Measurements from ENCODE around the gene LINS1.

LINS1 gene

GRCh38 chr15:100602064-100602822 is at the start of gene LINS1, which contains the start of gene ASB7:
LINS1 (minus strand) TSS chr15:100602184; CDS start chr15:100580842, 21,342 bp downstream.
ASB7 (plus strand) TSS chr15:100602589; CDS start chr15:100612217, 9,628 bp downstream.
- peak; percentile 100 for DNase-seq

- no peak for DNase-seq
Observed at GRCh38 chr15:100651253-100651652, 49.3 kb upstream of the LINS1 start.

GRCh38 chr15:100650685-100651084 is 48.7 kb upstream of the LINS1 start:
- DNase-seq, result peak in 1 of 2 experiments; percentile 16

- no peak for DNase-seq
Observed at GRCh38 chr15:100648951-100649350, 47.0 kb upstream of the LINS1 start.

GRCh38 chr15:100645671-100646070 is 43.7 kb upstream of the LINS1 start:
- DNase-seq, result no peak

GRCh38 chr15:100642950-100643338 is 41.0 kb upstream of the LINS1 start:
- DNase-seq, result no peak

GRCh38 chr15:100642213-100642949 is 40.4 kb upstream of the LINS1 start:
- DNase-seq, result no peak

- DNase-seq, result no peak
Observed at GRCh38 chr15:100638177-100638730, 36.3 kb upstream of the LINS1 start.

- no peak for DNase-seq
Observed at GRCh38 chr15:100635406-100636071, 33.6 kb upstream of the LINS1 start.

GRCh38 chr15:100633763-100634075 is 31.7 kb upstream of the LINS1 start:
- DNase-seq, result no peak

- no peak for DNase-seq
Observed at GRCh38 chr15:100631831-100632230, 29.8 kb upstream of the LINS1 start.

- no peak for DNase-seq
Observed at GRCh38 chr15:100628746-100629145, 26.8 kb upstream of the LINS1 start.

- DNase-seq, result peak; percentile 43 to 67
Observed at GRCh38 chr15:100627789-100628395, 25.9 kb upstream of the LINS1 start.

- no peak for DNase-seq
Observed at GRCh38 chr15:100623301-100623700, 21.3 kb upstream of the LINS1 start.

- no peak for DNase-seq
Observed at GRCh38 chr15:100616700-100617099, 14.7 kb upstream of the LINS1 start.

GRCh38 chr15:100615801-100616200 is 13.8 kb upstream of the LINS1 start:
- no peak for DNase-seq

GRCh38 chr15:100614918-100615317 is 12.9 kb upstream of the LINS1 start:
- no peak for DNase-seq

GRCh38 chr15:100614336-100614735 is 12.4 kb upstream of the LINS1 start:
- no peak for DNase-seq

GRCh38 chr15:100613208-100613607 is 11.2 kb upstream of the LINS1 start:
- DNase-seq, result no peak

- DNase-seq, result no peak
Observed at GRCh38 chr15:100612539-100612938, 10.6 kb upstream of the LINS1 start.

GRCh38 chr15:100602823-100603393 is 924 bp upstream of the LINS1 start:
- peak; percentile 24 to 43 for DNase-seq

- no peak for DNase-seq
Observed at GRCh38 chr15:100601617-100602063, 344 bp downstream of the LINS1 start.

- DNase-seq, result no peak
Observed at GRCh38 chr15:100601163-100601562, 821 bp downstream of the LINS1 start.

All from NCI-H526 (cell line).